Endothelial cell of umbilical vein (primary cell): ENCODE results near the gene STRN. TPM values are rescaled to one million over a fixed set of nuclear protein-coding genes. Genes with fewer than 3 reads are reported as not detected.

Experiments used
- BruUV-seq: library from RNA; stranded (reverse); fragments of 400-500 nt; replicated peaks from 2 replicates; lab custom pipeline; 2021; lab: Mats Ljungman, UMichigan
- CTCF ChIA-PET: fragments of 300-600, 350-600 bp; sonication (Branson Sonifier 250); formaldehyde crosslinking; loops from one replicate; lab custom pipeline; 2021; ENCODE audit warnings: antibody characterized with exemption, inconsistent platforms; lab: Charles Lee
- POLR2A ChIA-PET: fragments of 300-600, 350-600 bp; sonication (Branson Sonifier 250); formaldehyde crosslinking; loops from one replicate; lab custom pipeline; 2021; ENCODE audit warnings: antibody characterized with exemption, inconsistent platforms; lab: Charles Lee
- DNase-seq: peaks from one replicate; pipeline ENCODE4 v3.0.0-alpha.2; 2011; ENCODE audit warnings: low read depth, low spot score
- FAIRE-seq: peaks from 2 replicates; lab custom pipeline; 2011; peaks lifted over from hg19 to GRCh38; lab: Jason Lieb, UNC
- H2AFZ ChIP-seq: 2 replicates; pipeline ENCODE4 v1.6.0; 2012; ENCODE audit warnings: low read depth, low read length, control low read depth, inconsistent platforms
- H3K27ac ChIP-seq: 2 replicates; pipeline ENCODE4 v1.5.1; 2011; ENCODE audit warnings: low read depth, mild to moderate bottlenecking, control low read depth, low read length, moderate library complexity; ENCODE audit not compliant: insufficient read depth
- H3K27me3 ChIP-seq, 2 experiments: 2 replicates each; pipeline versions ENCODE4 v1.6.0 to v1.6.1; 2011; ENCODE audit warnings: low read length in 2 of 2, mixed read lengths in 1 of 2; ENCODE audit not compliant: control insufficient read depth in 2 of 2, insufficient read depth in 2 of 2
- H3K36me3 ChIP-seq, 2 experiments: 2 replicates in 1 of 2; 3 replicates in 1 of 2; pipeline ENCODE4 v1.5.1; 2011; ENCODE audit warnings: low read length in 2 of 2, mild to moderate bottlenecking in 1 of 2, moderate library complexity in 1 of 2; ENCODE audit not compliant: control insufficient read depth in 2 of 2, insufficient read depth in 2 of 2; ENCODE audit errors: extremely low read depth in 1 of 2
- H3K4me1 ChIP-seq: 3 replicates; pipeline ENCODE4 v1.5.1; 2011; ENCODE audit warnings: mild to moderate bottlenecking, low read length; ENCODE audit not compliant: control insufficient read depth, insufficient read depth; ENCODE audit errors: extremely low read depth
- H3K4me2 ChIP-seq: 2 replicates; pipeline ENCODE4 v1.6.1; 2011; ENCODE audit warnings: low read length, control low read depth, mixed read lengths; ENCODE audit not compliant: insufficient read depth
- H3K4me3 ChIP-seq, 3 experiments: fragments of 200-600 bp in 1 of 3; sonication (generic), shearing (Covaris generic) in 1 of 3; replicated peaks in 1 of 3; 2 replicates each; pipeline ENCODE4 v1.5.1; 2011 to 2016; ENCODE audit warnings: control low read depth in 3 of 3, low read length in 3 of 3, mild to moderate bottlenecking in 2 of 3, inconsistent platforms in 1 of 3, low read depth in 1 of 3, moderate library complexity in 1 of 3; ENCODE audit not compliant: insufficient read depth in 1 of 3
- H3K79me2 ChIP-seq: 2 replicates; pipeline ENCODE4 v1.6.0; 2012; ENCODE audit warnings: low read length, inconsistent platforms; ENCODE audit not compliant: control insufficient read depth, insufficient read depth
- H3K9ac ChIP-seq: replicated peaks from 2 replicates; pipeline ENCODE3; 2011; ENCODE audit warnings: low read length, control low read depth; ENCODE audit not compliant: insufficient read depth; ENCODE audit errors: extremely low read depth
- H3K9me1 ChIP-seq: replicated peaks from 3 replicates; pipeline ENCODE4 v1.6.0; 2011; ENCODE audit warnings: mild to moderate bottlenecking, low read length; ENCODE audit not compliant: control insufficient read depth, insufficient read depth; ENCODE audit errors: extremely low read depth
- H3K9me3 ChIP-seq: replicated peaks from 2 replicates; pipeline ENCODE4 v1.5.1; 2012; ENCODE audit warnings: low read length, inconsistent platforms; ENCODE audit not compliant: control insufficient read depth, insufficient read depth
- H4K20me1 ChIP-seq: replicated peaks from 2 replicates; pipeline ENCODE3; 2011; ENCODE audit warnings: mild to moderate bottlenecking, low read length; ENCODE audit not compliant: control insufficient read depth, insufficient read depth; ENCODE audit errors: extremely low read depth
- EZH2 ChIP-seq: IDR thresholded peaks from 2 replicates; pipeline ENCODE4 v1.6.1; 2012; ENCODE audit warnings: borderline replicate concordance, low read depth, mild to moderate bottlenecking, moderate library complexity, low read length, inconsistent platforms; ENCODE audit not compliant: severe bottlenecking
- FOS ChIP-seq: IDR thresholded peaks from 2 replicates; pipeline ENCODE4 v1.6.1; 2011; ENCODE audit warnings: mild to moderate bottlenecking, low read length, moderate library complexity, borderline replicate concordance; ENCODE audit not compliant: insufficient read depth
- GATA2 ChIP-seq: IDR thresholded peaks from 2 replicates; pipeline ENCODE4 v1.7.0; 2011; ENCODE audit warnings: low read depth, mild to moderate bottlenecking, moderate library complexity, mixed read lengths, low read length; ENCODE audit not compliant: insufficient read length, insufficient read depth
- JUN ChIP-seq: IDR thresholded peaks from 2 replicates; pipeline ENCODE4 v1.6.1; 2011; ENCODE audit warnings: borderline replicate concordance, low read depth; ENCODE audit not compliant: insufficient read length, insufficient read depth
- MYC ChIP-seq: IDR thresholded peaks from one replicate; pipeline ENCODE4 v1.6.1; 2011; ENCODE audit warnings: mild to moderate bottlenecking, low read depth, low read length
- POLR2A ChIP-seq: IDR thresholded peaks from 2 replicates; pipeline ENCODE4 v1.6.1; 2012; ENCODE audit warnings: low read depth, mild to moderate bottlenecking, control low read depth, low read length
- POLR2AphosphoS5 ChIP-seq: IDR thresholded peaks from 2 replicates; pipeline ENCODE4 v1.6.1; 2012; ENCODE audit warnings: low read depth, mild to moderate bottlenecking, control low read depth, low read length, moderate library complexity; ENCODE audit not compliant: insufficient read depth
- dilution Hi-C: fragments of 300-500 bp; cut with MboI; formaldehyde crosslinking; loops from one replicate; pipeline ENCODE4 v1.15.0; 2019; ENCODE audit warnings: low sequenced_read_pairs; ENCODE audit not compliant: extremely low pct_ligation_motif_present
- intact Hi-C: fragments of 100-400 bp; cut with micrococcal nuclease; formaldehyde crosslinking; loops from one replicate; pipeline ENCODE4 v1.10.0; 2022
- polyA plus RNA-seq, 4 experiments: library from polyadenylated mRNA; depleted of rRNA in 3 of 4; stranded (reverse) in 3 of 4; unstranded in 1 of 4; fragments of >200 nt; gene quantifications; 2 replicates each; pipeline versions ENCODE4 v1.2.1 to v1.2.3, GENCODE V29; 2011 to 2012; ENCODE audit warnings: missing spikeins in 1 of 4
- total RNA-seq: library from RNA; stranded (reverse); gene quantifications from 2 replicates; pipeline ENCODE4 v1.2.3, GENCODE V29; 2021
- TF ChIP-seq, protein P1 (sequence below), 2 donors: IDR thresholded peaks; 1 replicate in 1 of 2; 2 replicates in 1 of 2; pipeline ENCODE4 v1.5.1; 2011; ENCODE audit warnings: low read length in 2 of 2, mild to moderate bottlenecking in 2 of 2, moderate library complexity in 2 of 2, control low read depth in 1 of 2, inconsistent platforms in 1 of 2, low read depth in 1 of 2; ENCODE audit not compliant: insufficient read depth in 1 of 2; ENCODE audit errors: extremely low read depth in 1 of 2
- TF ChIP-seq, protein P2 (sequence below): IDR thresholded peaks from 2 replicates; pipeline ENCODE4 v1.6.1; 2011; ENCODE audit not compliant: insufficient read depth, insufficient read length

Gene STRN
- total and polyA plus RNA-seq, 2 donors (not counting 3 experiments of a cell fraction or from before 2014, with no cell fraction given) = 6.7 to 33.4 TPM

DNA sequence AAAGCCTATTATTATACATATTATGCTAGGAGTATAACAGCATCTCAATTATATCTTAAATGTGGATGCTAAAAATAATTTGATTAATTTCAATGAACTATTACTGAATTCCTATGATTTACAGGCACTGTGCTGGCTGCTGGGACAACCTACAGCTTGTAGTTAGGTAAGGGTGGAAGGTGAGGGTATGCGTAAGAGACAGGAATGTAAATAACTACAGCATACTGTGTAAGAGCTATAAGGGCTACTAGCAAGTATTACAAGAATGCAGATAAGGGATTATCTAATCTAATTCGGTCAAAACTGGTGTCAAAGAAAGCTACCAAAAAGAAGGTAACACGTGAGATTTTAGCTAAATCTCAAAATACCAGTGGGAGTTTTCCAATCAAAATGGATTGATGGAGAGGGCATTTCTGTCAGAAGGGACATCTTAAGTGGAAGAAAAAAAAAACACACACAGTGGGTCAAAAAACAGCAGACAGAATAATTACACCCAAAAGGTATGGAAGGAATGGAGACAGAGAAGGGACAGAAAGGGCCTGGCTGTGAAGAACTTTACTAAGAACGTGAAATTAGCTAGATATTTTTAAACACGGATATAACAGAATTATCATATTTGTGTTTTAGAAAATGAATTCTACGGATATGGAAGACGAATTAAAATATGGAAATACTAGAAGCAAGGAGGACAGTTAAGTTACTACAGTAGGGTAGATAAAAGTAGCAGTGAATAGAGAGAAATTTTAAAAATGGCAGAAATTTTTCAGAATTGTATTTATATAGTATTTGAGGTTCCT, 47.1 kb downstream of the STRN start:
- intact Hi-C loops = no loop called here
- H3K27me3 ChIP-seq = no peaks in the 10 kb centered on the region
- H3K4me2 ChIP-seq = no peak overlapping the region
- dilution Hi-C loops = no loop called here
- H3K4me3 ChIP-seq = no peak overlapping the region
- ChIA-PET CTCF (interaction anchor here (0.8 to 1.4 kb wide), 7 partner anchors 10 to 135 kb away, joined by 3 to 4 read pairs (median 3); no protein-coding TSS in a partner anchor), POLR2A (no interaction called here)
- no peak overlapping the region for H2AFZ ChIP-seq
- H3K79me2 ChIP-seq = peaks cover 5% of the 10 kb centered on the region
- no peak for FAIRE-seq
- H3K36me3 ChIP-seq = no peaks in the 10 kb centered on the region
- no TSS peak for BruUV-seq
- no peaks in the 10 kb centered on the region for H3K4me1 ChIP-seq
- H3K9me1 ChIP-seq = no peaks in the 10 kb centered on the region
- TF ChIP-seq, protein P1, sequence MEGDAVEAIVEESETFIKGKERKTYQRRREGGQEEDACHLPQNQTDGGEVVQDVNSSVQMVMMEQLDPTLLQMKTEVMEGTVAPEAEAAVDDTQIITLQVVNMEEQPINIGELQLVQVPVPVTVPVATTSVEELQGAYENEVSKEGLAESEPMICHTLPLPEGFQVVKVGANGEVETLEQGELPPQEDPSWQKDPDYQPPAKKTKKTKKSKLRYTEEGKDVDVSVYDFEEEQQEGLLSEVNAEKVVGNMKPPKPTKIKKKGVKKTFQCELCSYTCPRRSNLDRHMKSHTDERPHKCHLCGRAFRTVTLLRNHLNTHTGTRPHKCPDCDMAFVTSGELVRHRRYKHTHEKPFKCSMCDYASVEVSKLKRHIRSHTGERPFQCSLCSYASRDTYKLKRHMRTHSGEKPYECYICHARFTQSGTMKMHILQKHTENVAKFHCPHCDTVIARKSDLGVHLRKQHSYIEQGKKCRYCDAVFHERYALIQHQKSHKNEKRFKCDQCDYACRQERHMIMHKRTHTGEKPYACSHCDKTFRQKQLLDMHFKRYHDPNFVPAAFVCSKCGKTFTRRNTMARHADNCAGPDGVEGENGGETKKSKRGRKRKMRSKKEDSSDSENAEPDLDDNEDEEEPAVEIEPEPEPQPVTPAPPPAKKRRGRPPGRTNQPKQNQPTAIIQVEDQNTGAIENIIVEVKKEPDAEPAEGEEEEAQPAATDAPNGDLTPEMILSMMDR (IDR thresholded peaks at IDR 0.05; ENCODE audit: extremely low read depth in 1 of 2, insufficient read depth in 1 of 2, low read depth in 1 of 2, low read length in 2 of 2) = no peak
- TF ChIP-seq JUN (no peak), POLR2AphosphoS5 (no peak), MYC (no peak), EZH2 (no peak), FOS (no peak), GATA2 (no peak), POLR2A (no peak)
- TF ChIP-seq, protein P2, sequence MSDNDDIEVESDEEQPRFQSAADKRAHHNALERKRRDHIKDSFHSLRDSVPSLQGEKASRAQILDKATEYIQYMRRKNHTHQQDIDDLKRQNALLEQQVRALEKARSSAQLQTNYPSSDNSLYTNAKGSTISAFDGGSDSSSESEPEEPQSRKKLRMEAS = no peak
- DNase-seq = no peak
- H3K27ac ChIP-seq = no peak overlapping the region
- H3K9ac ChIP-seq = no peak overlapping the region
- no peaks in the 10 kb centered on the region for H3K9me3 ChIP-seq
- H4K20me1 ChIP-seq = no peaks in the 10 kb centered on the region
